GM12873 (cell line): ENCODE results near the gene SEC62.

Experiments used
- CTCF ChIP-seq: IDR thresholded peaks from 2 replicates; pipeline ENCODE4 v1.5.1; 2012; ENCODE audit warnings: low read depth, mild to moderate bottlenecking, moderate library complexity, low read length, control low read depth; ENCODE audit not compliant: insufficient read depth; ENCODE audit errors: missing control alignments

The SEC62 gene

GRCh38 chr3:169992781-169993180 is 26.2 kb downstream of the SEC62 start:
- no peak for TF ChIP-seq CTCF

- TF ChIP-seq CTCF, result no peak
Measured at GRCh38 chr3:169993761-169994160, 27.2 kb downstream of the SEC62 start.

- no peak for TF ChIP-seq CTCF
Measured at GRCh38 chr3:169996063-169996462, 29.5 kb downstream of the SEC62 start.

- no peak for TF ChIP-seq CTCF
Measured at GRCh38 chr3:169998668-169999131, 32.1 kb downstream of the SEC62 start.

- no peak for TF ChIP-seq CTCF
Measured at GRCh38 chr3:169999433-169999832, 32.8 kb downstream of the SEC62 start.

- TF ChIP-seq CTCF, result no peak
Measured at GRCh38 chr3:170000051-170000450, 33.4 kb downstream of the SEC62 start.

- TF ChIP-seq CTCF, result no peak
Measured at GRCh38 chr3:170002231-170002630, 35.6 kb downstream of the SEC62 start.
